IPS-18a (cell line): Measurements from ENCODE around the gene CHST1.

Experiments used
- H3K27ac ChIP-seq: one replicate; pipeline ENCODE4 v1.5.1; 2013; ENCODE audit warnings: low read length
- H3K27me3 ChIP-seq: one replicate; pipeline ENCODE4 v1.6.1; 2013; ENCODE audit warnings: mild to moderate bottlenecking, low read length; ENCODE audit not compliant: control insufficient read depth, insufficient read depth
- H3K36me3 ChIP-seq: one replicate; pipeline ENCODE4 v1.6.1; 2013; ENCODE audit warnings: low read depth, low read length; ENCODE audit not compliant: control insufficient read depth
- H3K4me1 ChIP-seq: one replicate; pipeline ENCODE4 v1.6.1; 2013; ENCODE audit warnings: low read depth, low read length; ENCODE audit not compliant: control insufficient read depth
- H3K4me3 ChIP-seq: one replicate; pipeline ENCODE4 v1.5.1; 2013; ENCODE audit warnings: low read length
- H3K9ac ChIP-seq: one replicate; pipeline ENCODE4 v1.6.1; 2013; ENCODE audit warnings: mild to moderate bottlenecking, low read length, moderate library complexity
- H3K9me3 ChIP-seq: one replicate; pipeline ENCODE4 v1.6.1; 2013; ENCODE audit warnings: low read depth, low read length; ENCODE audit not compliant: control insufficient read depth

CHST1 gene, protein sequence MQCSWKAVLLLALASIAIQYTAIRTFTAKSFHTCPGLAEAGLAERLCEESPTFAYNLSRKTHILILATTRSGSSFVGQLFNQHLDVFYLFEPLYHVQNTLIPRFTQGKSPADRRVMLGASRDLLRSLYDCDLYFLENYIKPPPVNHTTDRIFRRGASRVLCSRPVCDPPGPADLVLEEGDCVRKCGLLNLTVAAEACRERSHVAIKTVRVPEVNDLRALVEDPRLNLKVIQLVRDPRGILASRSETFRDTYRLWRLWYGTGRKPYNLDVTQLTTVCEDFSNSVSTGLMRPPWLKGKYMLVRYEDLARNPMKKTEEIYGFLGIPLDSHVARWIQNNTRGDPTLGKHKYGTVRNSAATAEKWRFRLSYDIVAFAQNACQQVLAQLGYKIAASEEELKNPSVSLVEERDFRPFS

DNA sequence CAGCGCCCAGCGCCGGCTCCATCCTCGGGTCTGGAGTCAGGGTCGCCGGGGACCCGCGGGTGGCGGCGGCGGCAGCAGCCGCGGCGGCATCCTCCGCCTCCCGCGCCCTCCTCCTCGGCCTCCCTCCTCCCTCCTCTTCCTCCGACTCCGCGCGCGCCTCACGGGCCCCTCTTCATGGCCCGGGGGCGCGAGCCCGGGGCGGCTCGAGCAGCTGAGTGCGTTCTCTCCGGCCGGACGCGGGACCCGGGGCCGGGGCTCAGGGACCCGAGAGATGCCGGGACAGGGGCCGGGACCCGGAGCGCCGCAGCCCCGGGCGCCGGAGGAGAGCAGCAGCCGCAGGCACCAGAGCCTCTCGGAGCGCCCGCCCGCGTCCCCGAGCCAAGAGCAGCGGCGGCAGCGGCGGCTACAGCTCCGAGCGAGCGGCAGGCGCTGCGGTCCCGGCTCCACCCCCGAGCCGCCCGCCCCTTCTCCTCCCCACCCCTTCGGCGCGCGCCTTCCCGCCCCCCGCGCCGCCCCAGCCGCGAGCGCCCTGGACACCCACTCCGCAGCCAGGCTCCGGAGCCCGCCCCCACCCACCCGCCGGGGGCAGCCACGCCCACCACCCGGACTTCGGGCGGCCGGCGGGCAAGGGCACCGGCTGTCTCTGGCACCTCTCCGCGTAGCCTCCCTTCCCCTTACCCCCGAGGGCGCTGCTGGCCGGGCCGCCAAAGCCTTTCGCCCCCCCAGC lies at the start of gene CHST1:
CHST1 (minus strand) TSS at position 417 of the 727 bp plus-strand sequence. CDS start 14,699 bp downstream, outside the sequence.
- Histone ChIP-seq H3K36me3 (no peaks in the 10 kb centered on the region), H3K9ac (no peak within 1 kb of the TSS), H3K9me3 (no peaks in the 10 kb centered on the region), H3K4me3 (peak within 1 kb of the TSS; percentile 48), H3K4me1 (peaks cover 31% of the 10 kb centered on the region), H3K27me3 (peaks cover 48% of the 10 kb centered on the region), H3K27ac (no peak within 1 kb of the TSS)

DNA sequence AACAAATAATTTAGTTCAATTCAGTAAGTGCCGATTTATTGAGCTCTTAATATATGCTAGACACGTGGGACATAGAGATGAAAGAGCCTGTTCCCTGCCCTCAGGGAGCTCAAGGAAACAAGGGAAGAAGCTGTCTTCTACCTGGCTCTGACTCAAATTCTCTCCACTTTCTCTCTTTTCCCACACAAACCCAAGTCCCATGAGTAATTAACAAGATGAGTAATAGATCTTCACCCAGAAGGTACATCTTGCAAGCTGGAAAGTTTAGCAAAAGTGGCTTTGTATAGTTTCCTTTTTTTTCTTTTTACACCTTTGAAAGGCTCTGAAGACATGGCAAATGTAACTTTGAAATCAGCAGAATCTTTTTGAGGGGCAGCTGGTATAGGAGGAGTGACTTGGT lies 48.2 kb upstream of the CHST1 start:
- no peak overlapping the region for H3K4me3 ChIP-seq
- no peaks in the 10 kb centered on the region for H3K36me3 ChIP-seq
- H3K9me3 ChIP-seq, result no peaks in the 10 kb centered on the region
- no peak overlapping the region for H3K27ac ChIP-seq
- H3K9ac ChIP-seq, result no peak overlapping the region
- H3K4me1 ChIP-seq, result no peaks in the 10 kb centered on the region
- H3K27me3 ChIP-seq, result no peaks in the 10 kb centered on the region

DNA sequence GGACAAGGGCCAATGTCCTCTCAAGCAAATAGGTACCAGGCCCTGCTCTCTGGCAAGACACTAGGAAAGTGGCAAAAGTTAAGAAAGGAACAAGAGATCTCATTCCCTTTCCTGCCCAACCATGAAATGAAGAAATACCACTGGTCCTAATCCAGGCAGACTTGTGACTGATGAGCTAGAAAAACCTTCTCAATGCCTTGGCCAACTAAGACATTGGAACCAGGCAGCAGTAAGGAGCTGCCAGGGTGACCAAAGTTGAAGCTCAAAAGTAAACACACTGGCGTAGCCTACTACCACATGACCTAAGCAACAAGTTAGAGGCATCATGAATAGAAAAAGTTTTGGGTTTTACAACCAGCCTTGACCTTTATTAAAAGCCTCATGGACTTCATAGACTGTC lies 45.1 kb upstream of the CHST1 start:
- H3K4me1 ChIP-seq, result no peaks in the 10 kb centered on the region
- H3K36me3 ChIP-seq, result no peaks in the 10 kb centered on the region
- no peak overlapping the region for H3K9ac ChIP-seq
- no peak overlapping the region for H3K27ac ChIP-seq
- no peak overlapping the region for H3K4me3 ChIP-seq
- no peaks in the 10 kb centered on the region for H3K27me3 ChIP-seq
- no peaks in the 10 kb centered on the region for H3K9me3 ChIP-seq

DNA sequence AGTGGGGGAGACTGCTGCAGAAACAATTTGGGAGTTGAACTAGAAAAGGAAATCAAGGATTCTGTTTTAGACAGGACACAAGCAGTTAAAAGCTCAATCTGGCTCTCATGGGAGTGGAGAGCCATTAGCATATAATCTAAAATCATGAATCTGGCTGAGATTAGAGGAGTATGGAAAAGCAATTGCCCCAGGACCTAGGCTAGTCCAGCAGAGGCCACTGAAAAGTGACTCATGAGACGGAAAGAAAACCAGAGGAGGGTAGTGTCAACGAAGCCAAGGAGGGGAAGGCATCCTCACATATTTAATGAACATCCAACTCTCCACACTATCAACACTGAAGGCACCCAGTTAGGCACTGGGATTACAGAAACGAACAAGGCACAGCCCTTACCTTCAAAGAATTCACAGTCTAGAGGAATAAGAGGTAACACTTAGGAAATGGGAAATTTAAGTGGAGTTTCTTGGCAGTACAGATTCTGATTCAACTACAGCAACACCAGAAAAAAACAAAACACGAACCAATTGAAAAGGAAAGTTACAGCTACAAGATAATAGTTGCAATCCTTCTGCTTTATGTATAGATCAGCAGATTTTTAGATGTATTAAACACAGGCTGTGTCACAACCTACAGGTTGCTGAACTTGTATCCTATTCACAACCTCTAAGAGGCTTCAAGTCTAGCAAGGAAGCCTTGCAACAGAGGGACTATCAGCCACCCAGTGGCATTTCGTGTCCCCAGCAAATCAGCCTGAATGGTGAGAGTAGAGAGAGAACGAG lies 43.7 kb upstream of the CHST1 start:
- no peak overlapping the region for H3K27ac ChIP-seq
- H3K27me3 ChIP-seq, result no peaks in the 10 kb centered on the region
- H3K9ac ChIP-seq, result no peak overlapping the region

DNA sequence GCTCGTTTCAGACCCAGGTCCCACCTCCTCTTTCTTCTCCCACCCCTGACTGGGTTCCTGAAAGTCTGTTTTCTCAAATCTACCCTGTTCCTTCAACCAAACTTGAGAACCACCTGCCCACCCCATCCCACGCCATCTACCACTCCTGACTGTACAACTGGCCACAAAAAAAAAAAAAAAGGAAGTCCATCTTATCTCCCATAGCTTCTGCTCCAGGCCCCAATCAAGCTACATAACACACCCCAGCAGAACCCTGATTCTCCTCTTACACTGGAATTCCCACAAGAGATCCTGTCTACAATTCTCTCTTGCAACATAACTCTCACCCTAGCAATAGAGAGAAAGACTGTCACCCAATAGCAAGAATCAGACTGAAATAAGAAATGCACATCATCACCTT lies 39.2 kb upstream of the CHST1 start:
- Histone ChIP-seq H3K27ac (no peak overlapping the region), H3K9ac (no peak overlapping the region), H3K36me3 (no peaks in the 10 kb centered on the region), H3K9me3 (no peaks in the 10 kb centered on the region), H3K27me3 (no peaks in the 10 kb centered on the region), H3K4me3 (no peak overlapping the region), H3K4me1 (no peaks in the 10 kb centered on the region)

More for the DNA sequence above, 43.7 kb upstream of the CHST1 start:
- Histone ChIP-seq H3K9me3 (no peaks in the 10 kb centered on the region), H3K4me1 (no peaks in the 10 kb centered on the region), H3K36me3 (no peaks in the 10 kb centered on the region), H3K4me3 (no peak overlapping the region)

DNA sequence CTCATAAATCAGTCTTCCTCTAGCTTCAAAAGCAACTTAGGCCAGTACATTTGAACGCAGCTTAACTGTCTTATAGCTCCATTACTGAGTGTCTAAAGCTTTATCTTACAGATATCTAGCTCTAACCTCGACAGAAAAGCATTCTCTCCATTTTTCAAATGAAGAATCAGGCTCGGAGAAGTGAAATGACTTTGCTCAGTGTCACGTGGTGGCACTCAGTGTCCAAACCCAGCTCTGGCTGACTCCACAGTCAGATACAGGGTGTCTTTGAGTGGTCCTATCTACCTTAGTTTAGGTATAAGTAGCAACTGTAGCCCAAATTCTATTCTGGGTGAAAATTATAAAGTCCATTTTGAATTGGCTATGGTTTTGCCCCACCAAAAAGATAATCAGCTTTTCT lies 38.7 kb upstream of the CHST1 start:
- Histone ChIP-seq H3K27ac (no peak overlapping the region), H3K4me1 (no peaks in the 10 kb centered on the region), H3K36me3 (no peaks in the 10 kb centered on the region), H3K4me3 (no peak overlapping the region), H3K9me3 (no peaks in the 10 kb centered on the region), H3K27me3 (no peaks in the 10 kb centered on the region), H3K9ac (no peak overlapping the region)

DNA sequence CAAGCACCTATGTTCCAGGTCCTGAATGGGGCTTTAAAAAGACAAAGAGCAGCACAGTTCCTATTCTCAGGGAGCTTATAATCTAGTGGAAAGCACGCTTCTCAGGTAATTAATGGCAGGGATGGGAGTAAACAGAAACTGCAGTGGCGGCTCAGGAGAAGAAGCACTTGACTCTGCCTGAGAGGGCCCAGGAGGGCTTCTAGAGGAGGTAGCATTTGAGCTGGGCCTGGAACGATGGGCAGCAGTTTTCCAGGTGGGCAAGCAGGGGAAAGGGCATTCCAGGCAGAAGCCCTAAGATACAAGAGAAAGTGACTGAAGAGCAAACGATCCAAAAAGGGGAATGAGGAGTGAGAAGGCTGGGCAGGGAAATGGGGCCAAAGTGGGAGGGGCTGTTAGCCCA lies 37.1 kb upstream of the CHST1 start:
- Histone ChIP-seq H3K9ac (no peak overlapping the region), H3K36me3 (no peaks in the 10 kb centered on the region), H3K9me3 (no peaks in the 10 kb centered on the region), H3K27ac (no peak overlapping the region), H3K4me3 (no peak overlapping the region), H3K27me3 (no peaks in the 10 kb centered on the region), H3K4me1 (no peaks in the 10 kb centered on the region)

DNA sequence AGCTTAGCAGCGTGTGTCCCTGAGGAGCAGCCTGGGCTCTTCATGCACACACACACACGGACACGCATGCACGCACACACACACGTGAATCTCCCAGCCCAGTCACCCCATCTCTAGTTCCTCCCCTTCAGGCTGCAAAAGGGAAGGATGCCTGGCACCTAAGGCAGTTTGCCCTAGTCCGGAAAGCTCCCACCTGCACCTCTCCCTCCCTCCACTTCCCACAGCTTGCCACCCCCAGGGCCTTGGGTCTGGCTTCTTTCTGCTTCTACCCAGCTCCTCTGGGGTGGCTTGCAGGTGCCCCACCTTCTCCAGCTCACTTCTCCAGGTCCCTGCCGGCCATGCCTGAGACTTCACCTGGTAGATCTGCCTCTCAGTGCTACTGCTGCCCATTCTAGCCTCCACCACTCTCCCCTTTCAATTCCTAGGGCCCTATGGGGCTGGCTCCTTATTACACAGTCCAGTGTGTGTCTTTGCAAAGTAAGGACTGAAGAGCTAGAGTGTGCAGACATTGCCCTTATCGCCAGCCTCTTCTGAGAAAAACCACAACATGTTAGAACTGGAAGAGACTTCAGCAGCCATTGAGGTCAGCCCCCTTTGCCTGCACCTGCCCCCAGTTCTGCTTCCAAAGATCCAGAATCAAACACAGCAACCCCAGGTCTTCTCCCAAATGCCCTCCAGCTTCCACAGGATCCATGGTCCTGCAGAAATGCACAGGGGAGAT lies 33.5 kb upstream of the CHST1 start:
- Histone ChIP-seq H3K9ac (no peak overlapping the region), H3K4me1 (no peaks in the 10 kb centered on the region), H3K27me3 (no peaks in the 10 kb centered on the region), H3K27ac (no peak overlapping the region), H3K36me3 (no peaks in the 10 kb centered on the region), H3K4me3 (no peak overlapping the region), H3K9me3 (no peaks in the 10 kb centered on the region)

DNA sequence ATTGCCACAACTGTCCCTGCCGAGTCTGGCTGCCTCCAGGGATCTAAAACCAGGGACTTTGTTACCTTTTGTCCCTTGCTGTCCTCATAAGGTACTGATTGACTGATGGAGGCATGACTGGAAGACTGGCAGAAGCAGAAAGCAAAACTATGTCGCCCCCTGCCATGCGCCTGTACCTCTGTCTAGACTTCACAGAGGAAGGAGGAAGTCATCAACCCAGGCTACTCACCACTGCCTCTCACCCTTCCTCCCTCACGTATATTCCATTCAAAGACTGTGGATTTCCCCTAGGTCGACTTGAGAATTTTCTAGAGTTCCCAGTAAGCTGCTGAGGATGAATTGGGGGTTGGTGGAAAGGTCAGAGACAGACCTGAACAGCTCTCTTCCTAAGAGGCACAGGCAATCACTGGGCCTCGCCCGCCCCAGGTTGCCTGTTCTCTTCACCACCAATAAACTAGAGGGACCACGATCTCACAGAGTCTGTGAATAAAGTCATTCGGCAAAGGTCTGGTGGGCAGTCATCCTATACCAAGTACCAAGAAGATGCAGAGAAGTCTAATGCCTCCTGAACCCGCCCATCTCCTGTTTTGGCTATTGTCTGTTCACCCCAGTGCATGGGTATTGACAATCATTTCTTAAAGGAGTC lies 27.5 kb upstream of the CHST1 start:
- no peaks in the 10 kb centered on the region for H3K27me3 ChIP-seq
- H3K4me1 ChIP-seq, result no peaks in the 10 kb centered on the region
- H3K9ac ChIP-seq, result no peak overlapping the region
- no peak overlapping the region for H3K27ac ChIP-seq
- H3K4me3 ChIP-seq, result no peak overlapping the region
- H3K36me3 ChIP-seq, result no peaks in the 10 kb centered on the region
- H3K9me3 ChIP-seq, result no peaks in the 10 kb centered on the region

DNA sequence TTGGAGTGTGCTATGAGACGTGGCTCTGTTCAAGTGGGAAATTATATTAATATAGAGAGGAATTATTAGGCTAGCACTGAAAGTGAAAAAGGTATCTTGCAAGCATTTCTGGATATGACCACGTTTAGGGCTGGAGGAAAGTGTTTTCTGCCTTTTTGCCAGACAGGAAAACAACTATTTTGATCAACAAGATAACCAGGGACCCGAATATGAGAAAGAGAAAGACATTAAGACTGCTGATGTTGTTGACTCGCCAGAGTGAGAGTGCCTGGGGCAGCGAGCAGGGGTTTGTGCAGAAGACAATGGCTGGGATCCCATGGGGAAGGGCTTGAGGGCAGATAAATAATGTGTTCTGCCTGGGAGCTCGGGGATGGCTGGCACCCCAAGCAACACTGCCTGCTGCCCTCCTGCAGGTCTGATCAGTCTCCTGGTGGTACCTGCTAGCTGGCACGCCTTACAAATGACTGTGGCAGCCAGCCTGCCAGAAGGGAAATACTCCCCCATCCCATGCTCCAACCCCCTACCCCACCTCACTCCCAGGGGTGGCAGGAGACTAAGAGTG lies 23.1 kb upstream of the CHST1 start:
- Histone ChIP-seq H3K27me3 (no peaks in the 10 kb centered on the region), H3K4me1 (peaks cover 6% of the 10 kb centered on the region), H3K27ac (no peak overlapping the region), H3K4me3 (no peak overlapping the region), H3K9ac (no peak overlapping the region), H3K36me3 (no peaks in the 10 kb centered on the region), H3K9me3 (no peaks in the 10 kb centered on the region)
